Gastrocnemius medialis (tissue), 4 donors: ENCODE measurements around the gene PXK. TPM values are rescaled to one million over a fixed set of nuclear protein-coding genes. Genes with fewer than 3 reads are reported as not detected.
A peak's percentile ranks its signal among the peaks of the same experiment; 100 is the strongest.

Source experiments
- ATAC-seq, 2 donors: fragments of 150-250 bp; one replicate each; pipeline ENCODE4 v1.9.1; 2016
- DNase-seq, 2 donors: peaks; one replicate each; pipeline ENCODE4 v3.0.0-alpha.2; 2019
- H3K27ac ChIP-seq, 4 donors: fragments of 200-600 bp; sonication (generic); 1 replicate in 1 of 4; 2 replicates in 3 of 4; pipeline ENCODE4 v1.5.1; 2016 to 2018; ENCODE audit warnings: mild to moderate bottlenecking in 2 of 4, moderate library complexity in 1 of 4
- H3K27me3 ChIP-seq, 3 donors: fragments of 200-600 bp; sonication (generic) in 2 of 3; 1 replicate in 1 of 3; 2 replicates in 2 of 3; pipeline versions ENCODE4 v1.5.1 to v1.6.0; 2016 to 2019; ENCODE audit warnings: mild to moderate bottlenecking in 1 of 3, moderate library complexity in 1 of 3
- H3K36me3 ChIP-seq, 2 donors: fragments of 200-600 bp; sonication (generic) in 1 of 2; one replicate each; pipeline ENCODE4 v1.5.1; 2017 to 2018
- H3K4me1 ChIP-seq, 2 donors: fragments of 200-600 bp; sonication (generic) in 1 of 2; one replicate each; pipeline ENCODE4 v1.5.1; 2016 to 2017; ENCODE audit warnings: mild to moderate bottlenecking in 2 of 2
- H3K4me3 ChIP-seq, 4 donors: fragments of 200-600 bp; sonication (generic) in 3 of 4; 1 replicate in 1 of 4; 2 replicates in 3 of 4; pipeline ENCODE4 v1.5.1; 2016 to 2019; ENCODE audit warnings: mild to moderate bottlenecking in 2 of 4
- H3K9me3 ChIP-seq, 3 donors: fragments of 200-600 bp; sonication (generic) in 2 of 3; 1 replicate in 1 of 3; 2 replicates in 2 of 3; pipeline ENCODE4 v1.5.1; 2016 to 2019
- CTCF ChIP-seq, 5 experiments: fragments of 450-650 bp in 3 of 5; fragments of 200-600 bp in 2 of 5; sonication (generic) in 2 of 5; IDR thresholded peaks in 4 of 5; conservative IDR thresholded peaks in 1 of 5; 1 replicate in 4 of 5; 2 replicates in 1 of 5; pipeline ENCODE4 v1.5.1; 2016 to 2019; ENCODE audit warnings: antibody characterized with exemption in 5 of 5, mild to moderate bottlenecking in 3 of 5, moderate library complexity in 3 of 5
- POLR2A ChIP-seq, 2 donors: fragments of 450-650 bp; IDR thresholded peaks; one replicate each; pipeline ENCODE4 v1.6.1; 2017; ENCODE audit warnings: antibody characterized with exemption in 2 of 2, mild to moderate bottlenecking in 2 of 2, moderate library complexity in 2 of 2
- in situ Hi-C, 4 donors: fragments of 200-750 bp; cut with MboI; loops; one replicate each; pipeline versions ENCODE4 v1.15.0 to v1.8.0; 2017; ENCODE audit warnings: low sequenced_read_pairs in 4 of 4
- intact Hi-C: fragments of 100-400 bp; cut with DNase I; formaldehyde crosslinking; loops from one replicate; pipeline ENCODE4 v1.15.1; 2023; ENCODE audit warnings: low total_unique reads
- total RNA-seq, 4 donors: library from RNA; depleted of rRNA; stranded (reverse); fragments of >200 nt; gene quantifications; one replicate each; pipeline versions ENCODE4 v1.1.0 to v1.2.3, GENCODE V29; 2016

The PXK gene
- total RNA-seq, 4 donors from 2014 or later, result 21.6 to 33.6 (median 24.4) TPM

DNA sequence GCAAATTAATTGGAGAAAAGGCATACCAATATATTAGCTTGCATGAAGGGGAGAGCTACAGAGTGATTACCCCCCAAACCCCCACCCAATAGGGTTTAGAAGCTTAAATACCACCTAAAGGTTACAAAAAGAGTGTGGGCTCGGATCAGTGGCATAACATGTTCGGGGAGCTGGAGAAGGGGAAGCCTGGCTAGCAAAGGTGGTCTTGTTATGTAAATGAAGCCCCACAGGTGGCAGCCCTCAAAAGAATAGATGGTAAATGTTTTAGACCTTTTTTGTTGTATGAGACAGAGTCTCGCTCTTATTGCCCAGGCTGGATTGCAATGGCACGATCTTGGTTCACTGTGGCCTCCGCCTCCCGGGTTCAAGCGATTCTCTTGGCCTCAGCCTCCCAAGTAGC, 10.9 kb upstream of the PXK start:
- no peak overlapping the region for H3K4me3 ChIP-seq
- intact Hi-C loops (no loop called here), in situ Hi-C loops (loop anchor here (5.0 to 10.0 kb wide), 4 partner anchors 91 to 211 kb away; no protein-coding TSS in a partner anchor)
- ATAC-seq, result no peak
- H3K27me3 ChIP-seq, result no peaks in the 10 kb centered on the region
- no peak overlapping the region for H3K27ac ChIP-seq
- H3K4me1 ChIP-seq, result peaks cover 0 to 2% of the 10 kb centered on the region in 2 donors
- H3K9me3 ChIP-seq, result no peaks in the 10 kb centered on the region
- H3K36me3 ChIP-seq, result peaks cover 0 to 23% of the 10 kb centered on the region in 2 donors
- TF ChIP-seq CTCF (IDR thresholded peaks at IDR 0.05 in 4 of 5, conservative IDR thresholded peaks at IDR 0.05 in 1 of 5) (no peak), POLR2A (IDR thresholded peaks at IDR 0.05) (no peak)
- DNase-seq, result no peak

- DNase-seq, result no peak
- Histone ChIP-seq H3K27ac (no peak overlapping the region), H3K27me3 (no peaks in the 10 kb centered on the region), H3K9me3 (no peaks in the 10 kb centered on the region), H3K36me3 (peaks cover 0 to 13% of the 10 kb centered on the region in 2 donors), H3K4me3 (no peak overlapping the region), H3K4me1 (peaks cover 0 to 2% of the 10 kb centered on the region in 2 donors)
- no peak for TF ChIP-seq POLR2A (IDR thresholded peaks at IDR 0.05)
- no peak for TF ChIP-seq CTCF (IDR thresholded peaks at IDR 0.05 in 4 of 5, conservative IDR thresholded peaks at IDR 0.05 in 1 of 5)
- intact Hi-C loops (no loop called here), in situ Hi-C loops (loop anchor here (5.0 to 10.0 kb wide), 4 partner anchors 90 to 210 kb away; no protein-coding TSS in a partner anchor)
- ATAC-seq, result no peak
Observed at GRCh38 chr3:58322793-58323192, 9.9 kb upstream of the PXK start.

DNA sequence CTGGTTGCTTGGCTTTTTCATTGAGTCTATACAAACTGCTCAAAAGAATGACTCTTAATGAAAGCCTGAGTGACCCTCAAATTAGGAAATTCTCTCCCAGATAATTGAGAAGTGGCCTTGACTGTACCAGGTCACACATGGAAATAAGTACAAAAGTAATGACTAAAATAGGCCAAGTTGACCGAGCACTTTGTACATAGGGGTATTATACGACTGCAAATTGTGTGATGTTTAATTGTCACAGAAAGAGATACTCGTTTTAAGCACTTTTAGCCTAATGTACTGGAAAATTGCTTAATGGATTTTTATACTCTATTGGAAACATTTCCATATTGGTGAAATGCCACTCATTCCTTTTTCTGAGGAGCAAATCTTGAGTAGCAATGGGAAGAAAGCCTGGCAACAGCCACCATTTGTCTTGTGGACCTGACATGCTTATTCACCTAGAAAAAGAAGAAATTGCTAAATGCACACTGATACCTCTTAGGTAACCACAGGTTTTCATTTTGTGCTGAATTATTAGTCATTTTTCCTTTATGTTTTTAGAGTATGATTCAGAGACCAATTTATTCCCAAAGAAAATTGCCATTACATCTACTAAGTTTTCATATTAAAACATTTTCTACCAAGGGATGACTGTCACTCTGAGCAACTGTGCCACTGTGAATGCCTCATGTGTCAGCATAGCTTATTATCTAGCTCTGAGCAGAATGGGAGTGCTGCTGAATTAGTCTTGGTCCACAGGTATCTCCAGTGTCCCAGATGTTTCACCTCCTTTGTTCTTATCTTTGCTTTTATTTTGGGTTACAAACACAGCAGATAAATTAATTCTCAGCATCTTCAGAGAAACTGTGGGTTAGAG, 8.9 kb upstream of the PXK start:
- intact Hi-C loops, result no loop called here
- no peaks in the 10 kb centered on the region for H3K27me3 ChIP-seq
- no peak overlapping the region for H3K4me3 ChIP-seq
- in situ Hi-C loops, result loop anchor here (5.0 to 10.0 kb wide), 4 partner anchors 89 to 209 kb away; no protein-coding TSS in a partner anchor
- H3K4me1 ChIP-seq, result peaks cover 0 to 2% of the 10 kb centered on the region in 2 donors
- H3K9me3 ChIP-seq, result no peaks in the 10 kb centered on the region
- no peak for DNase-seq
- TF ChIP-seq CTCF (IDR thresholded peaks at IDR 0.05 in 4 of 5, conservative IDR thresholded peaks at IDR 0.05 in 1 of 5) (no peak), POLR2A (IDR thresholded peaks at IDR 0.05) (no peak)
- H3K36me3 ChIP-seq, result peaks cover 0 to 6% of the 10 kb centered on the region in 2 donors
- no peak overlapping the region for H3K27ac ChIP-seq
- ATAC-seq, result no peak

GRCh38 chr3:58324391-58325390, 8.0 kb upstream of the PXK start:
- Histone ChIP-seq H3K27me3 (no peaks in the 10 kb centered on the region), H3K27ac (peak overlapping the region in 2 of 4 donors; percentile 19 to 35), H3K4me1 (peaks cover 0 to 2% of the 10 kb centered on the region in 2 donors), H3K36me3 (no peaks in the 10 kb centered on the region), H3K4me3 (no peak overlapping the region), H3K9me3 (no peaks in the 10 kb centered on the region)
- no peak for TF ChIP-seq CTCF (IDR thresholded peaks at IDR 0.05 in 4 of 5, conservative IDR thresholded peaks at IDR 0.05 in 1 of 5)
- TF ChIP-seq POLR2A (IDR thresholded peaks at IDR 0.05), result no peak
- in situ Hi-C loops (loop anchor here (5.0 to 10.0 kb wide), 4 partner anchors 88 to 208 kb away; no protein-coding TSS in a partner anchor), intact Hi-C loops (no loop called here)
- ATAC-seq, result no peak
- no peak for DNase-seq
